Type B pancreatic cell (in vitro differentiated cells): ENCODE results near the gene PCDH10. TPM values are rescaled to one million over a fixed set of nuclear protein-coding genes. Genes with fewer than 3 reads are reported as not detected.

Experiments
- DNase-seq: peaks from one replicate; pipeline ENCODE4 v3.0.0; 2021; ENCODE audit warnings: mixed read lengths; ENCODE audit not compliant: unreplicated experiment; ENCODE audit errors: extremely low spot score
- H3K27ac Mint-ChIP-seq: 2 replicates; pipeline ENCODE4 v1.8.0; 2021; ENCODE audit warnings: mild to moderate bottlenecking, mixed read lengths
- H3K27me3 Mint-ChIP-seq: 2 replicates; pipeline ENCODE4 v1.8.0; 2021; ENCODE audit warnings: mixed read lengths
- H3K36me3 Mint-ChIP-seq: 2 replicates; pipeline ENCODE4 v1.8.0; 2021; ENCODE audit warnings: mixed read lengths
- H3K4me1 Mint-ChIP-seq: one replicate; pipeline ENCODE4 v1.8.0; 2021; ENCODE audit warnings: mixed read lengths; ENCODE audit not compliant: unreplicated experiment
- H3K4me3 Mint-ChIP-seq: 2 replicates; pipeline ENCODE4 v1.8.0; 2021; ENCODE audit warnings: mild to moderate bottlenecking, mixed read lengths
- H3K9me3 Mint-ChIP-seq: 2 replicates; pipeline ENCODE4 v1.8.0; 2021; ENCODE audit warnings: mixed read lengths
- CTCF ChIP-seq: fragments of 200-600 bp; sonication (generic); conservative IDR thresholded peaks from 2 replicates; pipeline ENCODE4 v1.5.0; 2021; ENCODE audit warnings: antibody characterized with exemption, mild to moderate bottlenecking
- total RNA-seq: library from RNA; stranded (reverse); gene quantifications from 2 replicates; pipeline ENCODE4 v1.2.1, GENCODE V29; 2021; ENCODE audit warnings: low replicate concordance

Gene PCDH10
- total RNA-seq, 1 donor from 2014 or later, result 61.9 TPM

GRCh38 chr4:133156556-133156955 is 7.5 kb downstream of the PCDH10 start:
- H3K9me3 Mint-ChIP-seq, result no peaks in the 10 kb centered on the region
- H3K4me1 Mint-ChIP-seq, result peaks cover 16% of the 10 kb centered on the region
- TF ChIP-seq CTCF, result no peak
- H3K4me3 Mint-ChIP-seq, result peak overlapping the region; percentile 42
- DNase-seq, result no peak
- peaks cover 11% of the 10 kb centered on the region for H3K36me3 Mint-ChIP-seq
- no peak overlapping the region for H3K27ac Mint-ChIP-seq
- peaks cover 31% of the 10 kb centered on the region for H3K27me3 Mint-ChIP-seq

- no peak for TF ChIP-seq CTCF
- Mint-ChIP-seq H3K27ac (no peak overlapping the region), H3K27me3 (peaks cover 25% of the 10 kb centered on the region), H3K9me3 (no peaks in the 10 kb centered on the region), H3K36me3 (peaks cover 7% of the 10 kb centered on the region), H3K4me3 (peak overlapping the region; percentile 35), H3K4me1 (peaks cover 15% of the 10 kb centered on the region)
- no peak for DNase-seq
These were observed 8.5 kb downstream of the PCDH10 start for GRCh38 chr4:133157460-133158160.

GRCh38 chr4:133160853-133161252 is 11.8 kb downstream of the PCDH10 start:
- no peak overlapping the region for H3K27ac Mint-ChIP-seq
- DNase-seq, result no peak
- peaks cover 5% of the 10 kb centered on the region for H3K27me3 Mint-ChIP-seq
- H3K4me3 Mint-ChIP-seq, result no peak overlapping the region
- H3K9me3 Mint-ChIP-seq, result no peaks in the 10 kb centered on the region
- H3K36me3 Mint-ChIP-seq, result no peaks in the 10 kb centered on the region
- H3K4me1 Mint-ChIP-seq, result peaks cover 6% of the 10 kb centered on the region
- no peak for TF ChIP-seq CTCF

- Mint-ChIP-seq H3K4me1 (peaks cover 2% of the 10 kb centered on the region), H3K9me3 (no peaks in the 10 kb centered on the region), H3K4me3 (no peak overlapping the region), H3K27me3 (peaks cover under 1% of the 10 kb centered on the region), H3K36me3 (no peaks in the 10 kb centered on the region), H3K27ac (no peak overlapping the region)
- no peak for TF ChIP-seq CTCF
- no peak for DNase-seq
These were observed 12.6 kb downstream of the PCDH10 start for GRCh38 chr4:133161570-133162295.

GRCh38 chr4:133162941-133163340 is 13.8 kb downstream of the PCDH10 start:
- no peak overlapping the region for H3K4me3 Mint-ChIP-seq
- no peak overlapping the region for H3K27ac Mint-ChIP-seq
- no peaks in the 10 kb centered on the region for H3K27me3 Mint-ChIP-seq
- H3K9me3 Mint-ChIP-seq, result no peaks in the 10 kb centered on the region
- TF ChIP-seq CTCF, result no peak
- peaks cover 5% of the 10 kb centered on the region for H3K36me3 Mint-ChIP-seq
- H3K4me1 Mint-ChIP-seq, result no peaks in the 10 kb centered on the region
- DNase-seq, result no peak
